K562 (cell line): ENCODE data around the gene PGPEP1. TPM values are rescaled to one million over a fixed set of nuclear protein-coding genes. Genes with fewer than 3 reads are reported as not detected.

Experiments used
- ATAC-seq: fragments of 200-7000 bp; cut with Tn5 transposase; 3 replicates; pipeline ENCODE4 v1.9.1; 2020; ENCODE audit warnings: moderate library complexity
- BruUV-seq: library from RNA; stranded (reverse); fragments of 400-500 nt; replicated peaks from 2 replicates; lab custom pipeline; 2021; lab: Mats Ljungman, UMichigan
- CTCF ChIA-PET: fragments of 300-600 bp; formaldehyde crosslinking; extraction: SDS; loops from one replicate; lab custom pipeline; 2021; ENCODE audit warnings: low intra/inter-chr PET ratio; lab: Yijun Ruan, JAX
- POLR2A ChIA-PET: fragments of 300-600, 350-650 bp; sonication (Branson Sonifier 250); formaldehyde crosslinking; extraction: SDS; loops from one replicate; lab custom pipeline; 2021; ENCODE audit warnings: antibody characterized with exemption, inconsistent platforms; lab: Yijun Ruan, JAX
- DNase-seq, 4 experiments: peaks; one replicate each; pipeline versions ENCODE4 v3.0.0 to v3.0.0-alpha.2; 2011 to 2018; ENCODE audit warnings: low spot score in 3 of 4, mixed read lengths in 3 of 4; ENCODE audit errors: extremely low read depth in 1 of 4
- FAIRE-seq: peaks from 2 replicates; lab custom pipeline; 2011; peaks lifted over from hg19 to GRCh38; lab: Jason Lieb, UNC
- H2AFZ ChIP-seq: 2 replicates; pipeline ENCODE4 v1.6.0; 2011; ENCODE audit warnings: low read depth, low read length, control low read depth, inconsistent platforms
- H3K27ac ChIP-seq: fragments of 200-600 bp; 3 replicates; pipeline ENCODE4 v1.8.0; 2011; ENCODE audit warnings: low read depth, mild to moderate bottlenecking, control low read depth, inconsistent platforms, low read length, moderate library complexity, mixed read lengths; ENCODE audit errors: extremely low read depth
- H3K27me3 ChIP-seq, 2 experiments: fragments of 300-600 bp in 1 of 2; 2 replicates in 1 of 2; 3 replicates in 1 of 2; pipeline versions ENCODE4 v1.6.0 to v1.8.0; 2011; ENCODE audit warnings: inconsistent platforms in 2 of 2, low read length in 2 of 2, mild to moderate bottlenecking in 1 of 2, mixed read lengths in 1 of 2, moderate library complexity in 1 of 2; ENCODE audit not compliant: control insufficient read depth in 2 of 2, insufficient read depth in 2 of 2
- H3K36me3 ChIP-seq: fragments of 300-600 bp; 3 replicates; pipeline ENCODE4 v1.8.0; 2011; ENCODE audit warnings: mild to moderate bottlenecking, low read length, inconsistent platforms; ENCODE audit not compliant: control insufficient read depth, insufficient read depth
- H3K4me1 ChIP-seq, 2 experiments: fragments of 200-600 bp in 1 of 2; replicated peaks in 1 of 2; 2 replicates in 1 of 2; 3 replicates in 1 of 2; pipeline versions ENCODE4 v1.5.1 to v1.8.0; 2011; ENCODE audit warnings: inconsistent platforms in 2 of 2, low read length in 2 of 2, mild to moderate bottlenecking in 1 of 2, mixed read lengths in 1 of 2, moderate library complexity in 1 of 2; ENCODE audit not compliant: control insufficient read depth in 2 of 2, insufficient read depth in 2 of 2
- H3K4me2 ChIP-seq: 2 replicates; pipeline ENCODE4 v1.6.1; 2011; ENCODE audit warnings: low read length, control low read depth, inconsistent platforms, mixed read lengths; ENCODE audit not compliant: insufficient read depth
- H3K4me3 ChIP-seq: fragments of 200-600 bp; sonication (generic), shearing (Covaris generic); 2 replicates; pipeline ENCODE4 v1.5.1; 2016; ENCODE audit warnings: control low read depth, inconsistent platforms
- H3K79me2 ChIP-seq: fragments of 200-600 bp; 3 replicates; pipeline ENCODE4 v1.8.0; 2011; ENCODE audit warnings: low read length, inconsistent platforms; ENCODE audit not compliant: control insufficient read depth, insufficient read depth
- H3K9ac ChIP-seq, 2 experiments: 2 replicates each; pipeline versions ENCODE4 v1.6.0 to v1.6.1; 2011; ENCODE audit warnings: low read depth in 2 of 2, low read length in 2 of 2, control low read depth in 1 of 2, inconsistent platforms in 1 of 2, mild to moderate bottlenecking in 1 of 2, mixed read lengths in 1 of 2; ENCODE audit not compliant: insufficient read depth in 1 of 2
- H3K9me1 ChIP-seq: one replicate; pipeline ENCODE4 v1.6.0; 2011; ENCODE audit warnings: inconsistent platforms, mild to moderate bottlenecking, low read length, moderate library complexity; ENCODE audit not compliant: control insufficient read depth, insufficient read depth
- H3K9me3 ChIP-seq: replicated peaks from 2 replicates; pipeline ENCODE4 v1.5.1; 2011; ENCODE audit warnings: low read depth, low read length, inconsistent platforms; ENCODE audit not compliant: control insufficient read depth, insufficient read depth
- H4K20me1 ChIP-seq: replicated peaks from 2 replicates; pipeline ENCODE4 v1.6.1; 2011; ENCODE audit warnings: low read length, inconsistent platforms, mixed read lengths; ENCODE audit not compliant: control insufficient read depth, insufficient read depth
- ETV1 ChIP-seq: fragments of 450-650 bp; conservative IDR thresholded peaks from 2 replicates; pipeline ENCODE4 v1.6.1; 2016; ENCODE audit warnings: missing genetic modification characterization, control low read depth, low read depth, missing compliant biosample characterization
- HNRNPLL ChIP-seq: fragments of 200-400 bp; formaldehyde crosslinking; IDR thresholded peaks from 2 replicates; pipeline ENCODE4 v1.6.1; 2017; ENCODE audit warnings: low read length, low read depth, mild to moderate bottlenecking; ENCODE audit not compliant: poor library complexity, severe bottlenecking
- L3MBTL2 ChIP-seq: fragments of 450-650 bp; IDR thresholded peaks from 2 replicates; pipeline ENCODE4 v1.6.1; 2016; ENCODE audit warnings: mild to moderate bottlenecking, moderate library complexity
- RHOXF2B ChIP-seq: fragments of 250-450 bp; sonication (Bioruptor Pico); conservative IDR thresholded peaks from 2 replicates; pipeline ENCODE4 v1.5.1; 2021
- SMAD2 ChIP-seq: fragments of 150-350 bp; IDR thresholded peaks from 2 replicates; pipeline ENCODE4 v1.6.1; 2014; ENCODE audit warnings: low read depth, mild to moderate bottlenecking, low read length
- U2AF2 ChIP-seq: fragments of 200-400 bp; formaldehyde crosslinking; optimal IDR thresholded peaks from 2 replicates; pipeline ENCODE3; 2017; ENCODE audit warnings: low read depth, mild to moderate bottlenecking, low read length
- WGBS: fragments of 100-300 bp; shearing (Covaris generic); methylation state at CpG from one replicate; pipeline ENCODE4 v1.1.6; 2016; ENCODE audit warnings: low coverage, mixed read lengths; ENCODE audit not compliant: insufficient coverage; ENCODE audit errors: missing lambda C conversion rate; 5-methylcytosine and 5-hydroxymethylcytosine counted together
- in situ Hi-C: fragments of 300-500 bp; cut with MboI; formaldehyde crosslinking; loops from 4 replicates; pipeline ENCODE4 v1.15.0; 2018; ENCODE audit warnings: inconsistent platforms, mixed read lengths
- intact Hi-C: fragments of 100-400 bp; cut with micrococcal nuclease; formaldehyde crosslinking; loops from 2 replicates; pipeline ENCODE4 v1.14.2; 2022
- polyA plus RNA-seq, 8 experiments: library from polyadenylated mRNA; depleted of rRNA in 4 of 8; stranded (reverse) in 5 of 8; unstranded in 3 of 8; fragments of >200 nt; fragmentation: Nextera tagmentation in 2 of 8; fragmentation: Illumina TruSeq in 1 of 8; extraction: Ambion mirVana in 2 of 8; extraction: Trizol in 1 of 8; gene quantifications; 2 replicates each; pipeline versions ENCODE4 v1.2.1 to v1.2.3, GENCODE V29; 2011 to 2014; ENCODE audit warnings: inconsistent platforms in 1 of 8, missing spikeins in 1 of 8
- total RNA-seq, 7 experiments: library from RNA; depleted of rRNA in 6 of 7; stranded (reverse); fragments of >200 nt in 6 of 7; fragmentation: Illumina TruSeq in 2 of 7; extraction: Trizol in 2 of 7; gene quantifications; 2 replicates each; pipeline versions ENCODE4 v1.2.1 to v1.2.3, GENCODE V29; 2011 to 2021; ENCODE audit warnings: low replicate concordance in 1 of 7
- TF ChIP-seq, protein P1 (sequence below): fragments of 450-650 bp; IDR thresholded peaks from 2 replicates; pipeline ENCODE4 v1.6.1; 2016
- TF ChIP-seq, protein P2 (sequence below): fragments of 450-650 bp; IDR thresholded peaks from 2 replicates; pipeline ENCODE4 v1.6.1; 2016; ENCODE audit warnings: low read depth, mild to moderate bottlenecking, moderate library complexity
- TF ChIP-seq, protein P3 (sequence below): fragments of 450-650 bp; formaldehyde crosslinking; IDR thresholded peaks from 2 replicates; pipeline ENCODE4 v1.4.0; 2020; ENCODE audit warnings: mild to moderate bottlenecking, mixed read lengths

The PGPEP1 gene
- total and polyA plus RNA-seq, 9 of the 15 experiments (the other 6 are each of a cell fraction or from before 2014, with no cell fraction given) = 10.0 to 69.6 (median 33.5) TPM

GRCh38 chr19:18338541-18338940 is 1.9 kb upstream of the PGPEP1 start:
- no peak overlapping the region for H3K9ac ChIP-seq
- intact Hi-C loops = no loop called here
- in situ Hi-C loops = no loop called here
- BruUV-seq = no TSS peak
- no peaks in the 10 kb centered on the region; the same call in 1 of the 2 replicates for H3K9me3 ChIP-seq
- no peaks in the 10 kb centered on the region for H3K9me1 ChIP-seq
- H3K4me3 ChIP-seq = no peak overlapping the region
- H3K27ac ChIP-seq = no peak overlapping the region
- TF ChIP-seq L3MBTL2 = no peak
- TF ChIP-seq SMAD2 = no peak
- TF ChIP-seq, protein P1, sequence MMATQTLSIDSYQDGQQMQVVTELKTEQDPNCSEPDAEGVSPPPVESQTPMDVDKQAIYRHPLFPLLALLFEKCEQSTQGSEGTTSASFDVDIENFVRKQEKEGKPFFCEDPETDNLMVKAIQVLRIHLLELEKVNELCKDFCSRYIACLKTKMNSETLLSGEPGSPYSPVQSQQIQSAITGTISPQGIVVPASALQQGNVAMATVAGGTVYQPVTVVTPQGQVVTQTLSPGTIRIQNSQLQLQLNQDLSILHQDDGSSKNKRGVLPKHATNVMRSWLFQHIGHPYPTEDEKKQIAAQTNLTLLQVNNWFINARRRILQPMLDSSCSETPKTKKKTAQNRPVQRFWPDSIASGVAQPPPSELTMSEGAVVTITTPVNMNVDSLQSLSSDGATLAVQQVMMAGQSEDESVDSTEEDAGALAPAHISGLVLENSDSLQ = no peak
- no peak for TF ChIP-seq HNRNPLL
- TF ChIP-seq, protein P2, sequence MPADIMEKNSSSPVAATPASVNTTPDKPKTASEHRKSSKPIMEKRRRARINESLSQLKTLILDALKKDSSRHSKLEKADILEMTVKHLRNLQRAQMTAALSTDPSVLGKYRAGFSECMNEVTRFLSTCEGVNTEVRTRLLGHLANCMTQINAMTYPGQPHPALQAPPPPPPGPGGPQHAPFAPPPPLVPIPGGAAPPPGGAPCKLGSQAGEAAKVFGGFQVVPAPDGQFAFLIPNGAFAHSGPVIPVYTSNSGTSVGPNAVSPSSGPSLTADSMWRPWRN = no peak
- TF ChIP-seq U2AF2 = no peak
- TF ChIP-seq, protein P3, sequence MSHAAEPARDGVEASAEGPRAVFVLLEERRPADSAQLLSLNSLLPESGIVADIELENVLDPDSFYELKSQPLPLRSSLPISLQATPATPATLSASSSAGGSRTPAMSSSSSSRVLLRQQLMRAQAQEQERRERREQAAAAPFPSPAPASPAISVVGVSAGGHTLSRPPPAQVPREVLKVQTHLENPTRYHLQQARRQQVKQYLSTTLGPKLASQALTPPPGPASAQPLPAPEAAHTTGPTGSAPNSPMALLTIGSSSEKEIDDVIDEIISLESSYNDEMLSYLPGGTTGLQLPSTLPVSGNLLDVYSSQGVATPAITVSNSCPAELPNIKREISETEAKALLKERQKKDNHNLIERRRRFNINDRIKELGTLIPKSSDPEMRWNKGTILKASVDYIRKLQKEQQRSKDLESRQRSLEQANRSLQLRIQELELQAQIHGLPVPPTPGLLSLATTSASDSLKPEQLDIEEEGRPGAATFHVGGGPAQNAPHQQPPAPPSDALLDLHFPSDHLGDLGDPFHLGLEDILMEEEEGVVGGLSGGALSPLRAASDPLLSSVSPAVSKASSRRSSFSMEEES (CRISPR knock-in tag) = no peak
- no peak for TF ChIP-seq ETV1 (tag)
- TF ChIP-seq RHOXF2B = no peak
- no peak for FAIRE-seq
- H3K79me2 ChIP-seq = peaks cover 29% of the 10 kb centered on the region
- no peak overlapping the region; the same call in 1 of the 2 replicates for H2AFZ ChIP-seq
- POLR2A ChIA-PET = interaction anchor here (1.1 to 7.9 kb wide), 4 partner anchors 9 to 78 kb away, joined by 3 to 106 read pairs (median 17); partner anchors contain the start of genes GDF15 and JUND
- peaks cover 9 to 44% of the 10 kb centered on the region in 2 experiments; a peak in 4 of 5 replicates for H3K4me1 ChIP-seq
- H3K27me3 ChIP-seq = no peaks in the 10 kb centered on the region
- H3K36me3 ChIP-seq = peaks cover 18% of the 10 kb centered on the region; the same call in 2 of the 3 replicates
- no peak overlapping the region for H3K4me2 ChIP-seq
- DNase-seq = no peak
- CTCF ChIA-PET = no interaction called here
- WGBS = 53% methylated on average over 8 of the region's 9 CpGs
- ATAC-seq = no peak
- H4K20me1 ChIP-seq = no peaks in the 10 kb centered on the region
